ENCODE data around the gene RSF1. TPM values are rescaled to one million over a fixed set of nuclear protein-coding genes. Genes with fewer than 3 reads are reported as not detected.
"Not testable (repeated sequence)": the region's sequence is repeated elsewhere in the genome, so short reads cannot be mapped to it uniquely, and the experiment has no call there.

The RSF1 gene
- total and polyA plus RNA-seq, 5 experiments from 2014 or later: 30.6 to 112 (median 33.0) TPM

DNA sequence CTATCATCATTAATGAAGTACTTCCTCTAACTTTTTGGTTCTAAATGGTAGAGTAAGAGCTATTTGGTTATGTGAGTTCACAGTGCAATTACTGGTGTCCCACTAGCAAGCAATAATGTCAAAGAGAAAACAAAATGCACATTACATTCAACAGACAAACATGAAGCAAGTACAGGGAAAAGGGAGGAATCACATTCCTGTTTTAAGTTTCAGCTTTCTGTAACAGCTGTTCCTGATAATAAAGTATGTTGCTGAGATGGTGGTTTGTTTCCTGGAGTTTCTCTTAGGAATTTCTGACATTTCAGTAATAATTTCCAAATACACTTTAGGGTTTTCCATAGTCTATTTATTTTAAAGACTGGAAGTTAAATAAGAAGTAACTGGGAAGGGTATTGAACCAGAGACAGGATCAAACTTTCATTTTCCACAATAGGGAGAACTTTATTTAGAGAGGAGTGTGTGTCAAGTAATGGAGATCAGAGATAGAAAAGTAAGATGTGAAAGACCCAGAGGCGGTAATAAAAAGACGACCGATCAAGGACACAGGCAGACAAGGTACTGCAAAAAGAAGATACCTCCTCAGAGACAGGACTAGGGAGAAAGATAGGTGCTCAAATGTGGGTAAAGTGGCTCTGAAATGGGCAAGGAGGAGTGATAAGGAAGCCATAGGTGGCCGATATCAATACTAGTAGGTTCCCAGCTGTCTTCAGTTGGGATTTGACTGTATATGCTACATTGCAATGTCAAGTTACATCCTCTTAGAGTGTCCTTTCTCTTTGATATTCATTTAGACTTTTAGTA is 162.1 kb downstream of the RSF1 start:
- ATAC-seq: no peak
- H3K36me3 Mint-ChIP-seq: peaks cover 0 to 2% (median 0%) of the 10 kb centered on the region in 3 donors
- H3K27me3 Mint-ChIP-seq: no peaks in the 10 kb centered on the region
- H3K27ac Mint-ChIP-seq: peak overlapping the region in 2 of 10 donors; percentile 17 to 18
- peaks cover 0 to 11% (median 0%) of the 10 kb centered on the region in 4 donors for H3K4me1 Mint-ChIP-seq
- H3K9me3 Mint-ChIP-seq: no peaks in the 10 kb centered on the region
- POLR2A ChIA-PET: no interaction called here
- no peak overlapping the region for H3K4me3 Mint-ChIP-seq
- DNase-seq: no peak

DNA sequence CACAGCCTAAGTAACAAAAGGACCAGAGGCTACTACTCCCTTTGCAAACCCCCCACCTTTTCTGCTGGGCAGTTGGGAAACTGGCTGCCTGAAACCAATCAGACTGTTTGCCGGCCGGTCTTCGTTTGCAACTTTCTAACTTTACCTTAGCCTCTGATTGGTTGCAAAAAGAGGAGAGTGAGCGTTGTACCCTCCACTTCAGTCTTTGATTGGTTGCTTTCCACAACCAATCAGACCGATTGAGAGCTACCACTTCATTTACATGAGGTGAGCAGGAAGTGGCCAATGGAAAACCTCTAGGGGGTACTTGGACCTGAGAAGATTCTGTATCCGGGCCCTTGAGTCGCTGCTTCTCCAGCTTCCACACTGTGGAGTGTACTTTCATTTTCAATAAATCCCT is 164.2 kb downstream of the RSF1 start:
- POLR2A ChIA-PET: no interaction called here
- Mint-ChIP-seq H3K4me1 (peaks cover 0 to 8% (median 0%) of the 10 kb centered on the region in 4 donors), H3K4me3 (no peak overlapping the region), H3K9me3 (no peaks in the 10 kb centered on the region), H3K27ac (no peak overlapping the region), H3K36me3 (no peaks in the 10 kb centered on the region), H3K27me3 (no peaks in the 10 kb centered on the region)
- DNase-seq (no peak), ATAC-seq (no peak)

DNA sequence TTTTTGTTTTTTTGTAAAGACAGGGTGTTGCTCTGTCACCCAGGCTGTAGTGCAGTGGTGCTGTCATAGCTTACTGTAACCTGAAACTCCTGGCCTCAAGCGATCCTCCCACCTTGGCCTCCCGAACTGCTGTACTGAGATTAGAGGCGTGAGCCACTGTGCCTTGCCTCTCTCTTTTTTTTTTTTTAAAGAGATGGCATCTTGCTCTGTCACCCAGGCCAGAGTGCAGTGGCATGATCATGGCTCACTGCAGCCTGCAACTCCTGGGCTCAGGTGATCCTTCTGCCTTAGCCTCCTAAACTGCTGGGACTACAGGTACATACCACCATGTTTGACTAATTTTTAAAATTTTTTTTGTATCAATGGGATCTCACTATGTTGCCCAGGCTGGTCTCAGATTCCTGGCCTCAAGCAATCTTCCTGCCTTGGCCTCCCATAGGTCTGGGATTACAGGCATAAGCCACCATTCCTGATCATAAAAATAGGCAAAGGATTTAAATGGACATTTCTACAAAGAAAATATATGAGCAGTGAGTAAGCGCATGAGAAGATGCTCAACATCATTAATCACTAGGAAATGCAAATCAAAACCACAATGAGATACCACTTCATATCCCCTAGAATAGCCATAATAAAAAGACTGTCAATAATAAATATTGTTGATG is 165.6 kb downstream of the RSF1 start:
- POLR2A ChIA-PET: no interaction called here
- no peak overlapping the region for H3K27ac Mint-ChIP-seq
- H3K4me3 Mint-ChIP-seq: no peak overlapping the region
- DNase-seq: no peak
- peaks cover 0 to 3% (median 0%) of the 10 kb centered on the region in 5 donors for H3K27me3 Mint-ChIP-seq
- H3K9me3 Mint-ChIP-seq: no peaks in the 10 kb centered on the region
- no peak for ATAC-seq
- no peaks in the 10 kb centered on the region for H3K36me3 Mint-ChIP-seq
- H3K4me1 Mint-ChIP-seq: no peaks in the 10 kb centered on the region

DNA sequence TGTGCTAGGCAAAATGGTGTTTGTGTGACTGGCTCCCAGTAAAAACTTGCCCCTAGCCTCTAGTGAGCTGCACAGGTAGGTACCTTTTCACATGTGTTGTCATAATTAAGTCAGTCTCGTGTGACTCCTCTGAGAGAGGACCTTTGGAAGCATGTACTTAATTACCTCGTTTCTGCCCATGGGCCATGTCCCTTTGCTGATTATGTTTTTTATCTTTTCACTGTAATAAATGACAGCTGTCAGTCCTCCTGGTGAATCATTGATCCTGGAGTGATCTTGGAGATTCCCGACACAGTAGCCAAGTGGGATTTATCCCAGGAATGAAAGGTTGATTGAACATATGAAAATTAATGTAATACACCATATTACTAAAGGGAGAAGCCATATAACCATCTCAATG is 170.4 kb downstream of the RSF1 start:
- Mint-ChIP-seq H3K9me3 (no peaks in the 10 kb centered on the region), H3K27ac (no peak overlapping the region), H3K27me3 (peaks cover 0 to 14% (median 8%) of the 10 kb centered on the region in 5 donors), H3K36me3 (no peaks in the 10 kb centered on the region), H3K4me1 (no peaks in the 10 kb centered on the region), H3K4me3 (no peak overlapping the region)
- no peak for ATAC-seq
- POLR2A ChIA-PET: no interaction called here
- DNase-seq: no peak

DNA sequence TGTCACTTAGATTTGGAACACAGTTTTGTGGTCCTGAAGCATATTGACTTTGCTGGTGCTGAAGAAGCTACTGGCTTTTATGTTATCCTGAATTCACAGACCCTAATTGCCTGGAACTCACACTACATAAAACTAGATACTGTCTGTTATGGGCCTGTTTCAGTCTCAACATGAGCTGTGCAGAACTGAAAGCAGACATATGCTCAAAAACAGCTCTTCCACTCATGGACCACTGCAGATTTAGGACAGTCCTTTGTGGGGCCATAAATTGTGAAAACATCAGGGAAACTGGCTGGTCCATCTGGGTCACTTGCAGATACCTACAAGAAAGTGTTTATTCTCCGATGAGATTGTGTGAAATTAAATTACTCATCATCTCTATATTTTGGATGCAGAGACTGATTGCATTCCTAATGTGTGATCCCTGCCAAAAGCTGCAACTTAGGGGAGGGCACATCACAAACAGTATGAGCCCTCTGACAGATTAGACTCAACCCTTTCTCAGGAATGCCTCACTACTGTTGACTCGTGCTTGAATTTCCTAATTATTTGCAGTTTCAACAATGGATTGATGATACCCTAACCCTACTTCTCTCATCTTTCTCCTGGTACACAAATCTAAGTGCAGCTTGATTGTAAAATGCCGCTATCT is 172.7 kb downstream of the RSF1 start:
- Mint-ChIP-seq H3K4me3 (no peak overlapping the region), H3K9me3 (no peaks in the 10 kb centered on the region), H3K27ac (no peak overlapping the region), H3K4me1 (no peaks in the 10 kb centered on the region), H3K36me3 (no peaks in the 10 kb centered on the region), H3K27me3 (peaks cover 0 to 24% (median 11%) of the 10 kb centered on the region in 5 donors)
- POLR2A ChIA-PET: no interaction called here
- DNase-seq: no peak
- ATAC-seq: no peak

DNA sequence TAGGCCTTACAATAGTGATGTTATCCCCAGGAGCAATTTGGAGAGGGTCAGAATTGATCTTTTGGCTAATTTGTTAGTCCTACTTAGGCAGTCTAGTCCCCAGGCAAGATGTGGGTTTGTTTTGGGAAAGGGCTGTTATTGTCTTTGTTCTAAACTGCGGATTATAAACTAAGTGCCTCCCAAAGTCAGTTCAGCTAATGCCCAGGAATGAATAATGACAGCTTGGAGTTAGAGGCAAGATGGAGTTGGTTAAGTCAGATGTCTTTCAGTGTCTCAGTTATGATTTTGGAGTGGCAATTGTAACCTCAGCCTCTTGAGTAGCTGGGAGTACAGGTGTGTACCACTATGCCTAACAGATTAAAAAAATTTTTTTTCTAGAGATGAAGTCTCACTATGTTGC is 175.6 kb downstream of the RSF1 start:
- H3K27ac Mint-ChIP-seq: no peak overlapping the region
- H3K9me3 Mint-ChIP-seq: peaks cover 0 to 4% (median 3%) of the 10 kb centered on the region in 9 donors
- no peak for ATAC-seq
- peaks cover 0 to 24% (median 11%) of the 10 kb centered on the region in 5 donors for H3K27me3 Mint-ChIP-seq
- no peak overlapping the region for H3K4me3 Mint-ChIP-seq
- peaks cover 0 to 4% (median 4%) of the 10 kb centered on the region in 3 donors for H3K36me3 Mint-ChIP-seq
- no peaks in the 10 kb centered on the region for H3K4me1 Mint-ChIP-seq
- POLR2A ChIA-PET: no interaction called here
- no peak for DNase-seq

DNA sequence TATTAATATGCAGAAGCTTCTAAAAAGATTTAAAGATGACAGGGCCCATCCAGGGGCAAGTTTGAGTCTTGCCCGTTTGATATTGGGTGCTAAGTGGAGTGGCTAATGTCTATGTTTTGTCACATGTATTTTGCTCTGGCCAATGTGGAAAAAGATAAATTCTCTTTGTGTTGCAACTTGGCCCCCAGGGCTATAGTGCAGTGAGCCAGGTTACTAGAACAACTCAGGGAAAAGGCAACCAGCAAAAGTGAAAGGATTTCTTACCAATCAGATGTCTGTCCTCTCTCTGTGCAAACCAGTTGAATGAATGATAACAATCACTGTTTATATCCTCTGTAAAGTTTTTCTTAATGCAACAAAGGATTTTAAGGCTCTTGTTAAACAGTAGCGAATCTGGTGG is 178.3 kb downstream of the RSF1 start:
- ATAC-seq (no peak), DNase-seq (no peak)
- H3K4me1 Mint-ChIP-seq: peaks cover 4 to 10% (median 8%) of the 10 kb centered on the region in 4 donors
- POLR2A ChIA-PET: no interaction called here
- peak overlapping the region in 1 of 10 donors; percentile 22 for H3K4me3 Mint-ChIP-seq
- H3K27ac Mint-ChIP-seq: no peak overlapping the region
- H3K36me3 Mint-ChIP-seq: peaks cover 0 to 6% (median 5%) of the 10 kb centered on the region in 3 donors
- peaks cover 0 to 6% (median 3%) of the 10 kb centered on the region in 9 donors for H3K9me3 Mint-ChIP-seq
- H3K27me3 Mint-ChIP-seq: peaks cover 0 to 24% (median 11%) of the 10 kb centered on the region in 5 donors

DNA sequence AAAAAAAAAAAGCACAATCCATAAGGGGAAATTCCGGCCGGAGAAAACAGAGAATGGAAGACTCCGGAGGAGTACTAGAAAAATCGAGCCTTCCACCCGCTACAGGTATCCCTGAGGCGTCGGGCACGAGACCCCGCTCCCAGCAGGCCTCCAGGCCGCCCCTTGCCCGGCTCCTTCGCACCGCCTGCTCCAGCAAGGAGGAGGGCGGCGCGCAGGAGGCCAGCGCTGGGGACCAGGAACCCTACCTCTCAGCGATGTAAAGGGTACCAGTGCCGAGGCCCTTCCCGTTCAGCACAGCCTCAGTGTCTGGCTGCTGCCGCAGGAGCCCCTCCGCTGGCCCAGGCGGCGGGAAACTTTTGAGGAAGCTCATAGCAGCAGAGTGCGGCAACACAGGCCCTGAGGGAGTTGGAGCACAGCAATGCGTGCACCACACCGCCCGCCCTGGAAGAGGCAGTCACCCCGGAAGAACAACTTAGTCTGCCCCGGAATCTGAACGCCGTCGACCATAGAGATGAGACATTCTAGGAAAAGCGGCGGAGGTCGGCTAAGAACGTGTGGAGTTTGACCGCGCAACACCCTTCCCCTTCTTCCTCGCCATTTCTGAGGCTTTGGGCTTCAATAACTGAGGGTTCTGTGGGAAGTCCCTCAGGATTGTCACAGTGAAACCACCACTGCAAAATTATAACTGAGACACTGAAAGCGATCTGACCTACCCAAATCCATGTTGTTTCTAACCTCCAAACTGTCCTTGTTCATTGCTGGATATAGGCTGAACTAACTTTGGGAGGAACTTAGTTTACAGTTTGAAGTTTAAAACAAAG is 183.0 kb downstream of the RSF1 start, which contains the start of gene CLNS1A:
TSS of gene CLNS1A (minus strand) at position 450 of the 821 bp plus-strand sequence. CDS start at position 370, 80 bp downstream.
- Mint-ChIP-seq H3K9me3 (peaks cover 0 to 6% (median 3%) of the 10 kb centered on the region in 9 donors), H3K4me3 (peak within 1 kb of the TSS; percentile 93 to 98 (median 97)), H3K36me3 (peaks cover 0 to 7% (median 6%) of the 10 kb centered on the region in 3 donors), H3K4me1 (peaks cover 22 to 47% (median 41%) of the 10 kb centered on the region in 4 donors), H3K27me3 (no peaks in the 10 kb centered on the region), H3K27ac (peak within 1 kb of the TSS; percentile 93 to 99 (median 97))
- peak; percentile 61 to 87 (median 76) for DNase-seq
- POLR2A ChIA-PET: interaction anchor here (0.5 to 1.1 kb wide), 3 partner anchors 25 to 357 kb away, joined by 3 to 6 read pairs (median 4); partner anchors contain the start of gene INTS4
- peak; percentile 98 to 99 for ATAC-seq

DNA sequence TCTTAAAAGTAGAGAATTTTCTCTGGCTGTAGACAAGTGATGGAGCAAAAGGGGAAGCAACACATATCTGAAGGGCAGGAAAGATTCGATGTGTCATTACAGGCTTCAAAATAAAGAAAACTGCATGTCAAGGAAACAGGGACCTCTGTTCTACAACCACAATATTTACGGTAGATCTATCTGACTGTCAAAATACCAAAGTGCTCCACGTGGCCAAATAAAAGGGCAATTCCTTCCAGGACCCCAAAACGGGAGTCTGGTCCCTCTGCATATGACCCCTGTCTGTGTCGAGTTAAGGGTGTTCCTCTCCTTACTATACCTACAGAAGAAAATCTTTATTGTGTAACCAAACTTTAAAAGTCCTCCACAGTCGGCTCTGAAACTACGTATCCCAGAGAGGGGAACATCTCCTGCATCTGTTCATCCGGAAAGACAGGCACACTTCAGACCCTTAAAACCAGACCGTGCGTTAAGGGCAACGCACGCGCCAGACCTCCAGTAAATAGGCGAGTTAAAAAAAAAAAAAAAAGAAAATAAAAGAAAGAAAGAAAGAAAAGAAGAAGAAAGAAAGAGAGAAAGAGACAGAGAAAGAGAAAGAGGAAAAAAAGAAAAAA is 183.7 kb downstream of the RSF1 start:
- DNase-seq: no peak
- H3K4me3 Mint-ChIP-seq: peak overlapping the region; percentile 93 to 98 (median 97)
- peak overlapping the region; percentile 50 to 99 (median 94) for H3K27ac Mint-ChIP-seq
- no peaks in the 10 kb centered on the region for H3K27me3 Mint-ChIP-seq
- no peak for ATAC-seq
- POLR2A ChIA-PET: interaction anchor here (0.5 to 1.1 kb wide), 3 partner anchors 25 to 358 kb away, joined by 3 to 6 read pairs (median 4); partner anchors contain the start of gene INTS4
- H3K4me1 Mint-ChIP-seq: peaks cover 22 to 51% (median 43%) of the 10 kb centered on the region in 4 donors
- H3K9me3 Mint-ChIP-seq: peaks cover 0 to 6% (median 3%) of the 10 kb centered on the region in 9 donors
- peaks cover 0 to 7% (median 6%) of the 10 kb centered on the region in 3 donors for H3K36me3 Mint-ChIP-seq

DNA sequence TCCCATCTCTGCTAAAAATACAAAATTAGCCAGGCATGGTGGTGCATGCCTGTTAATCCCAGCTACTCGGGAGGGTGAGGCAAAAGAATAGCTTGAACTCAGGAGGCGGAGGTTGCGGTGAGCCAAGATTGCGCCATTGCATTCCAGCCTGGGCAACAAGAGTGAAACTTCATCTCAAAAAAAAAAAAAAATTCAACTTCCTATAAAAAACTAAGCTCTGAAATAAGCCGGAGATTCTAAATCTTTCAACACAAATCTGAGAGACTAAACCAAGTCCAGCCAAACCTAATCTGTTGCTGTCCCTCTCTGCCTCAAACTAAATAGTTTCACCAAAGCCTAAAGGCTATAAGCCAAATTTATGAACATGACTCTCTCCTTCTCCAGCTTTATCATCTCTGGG is 186.6 kb downstream of the RSF1 start:
- peaks cover 29 to 64% (median 57%) of the 10 kb centered on the region in 4 donors for H3K4me1 Mint-ChIP-seq
- H3K27ac Mint-ChIP-seq: peak overlapping the region in 3 of 10 donors; percentile 7 to 23 (median 12)
- not testable (repeated sequence) for H3K9me3 Mint-ChIP-seq, ATAC-seq, H3K27me3 Mint-ChIP-seq, DNase-seq
- H3K36me3 Mint-ChIP-seq: peaks cover 0 to 18% (median 2%) of the 10 kb centered on the region in 3 donors
- H3K4me3 Mint-ChIP-seq: peak overlapping the region in 2 of 10 donors; percentile 36 to 44
- POLR2A ChIA-PET: interaction anchor here (0.7 kb wide), 1 partner anchor 30 kb away, joined by 3 read pairs; no protein-coding TSS in a partner anchor

DNA sequence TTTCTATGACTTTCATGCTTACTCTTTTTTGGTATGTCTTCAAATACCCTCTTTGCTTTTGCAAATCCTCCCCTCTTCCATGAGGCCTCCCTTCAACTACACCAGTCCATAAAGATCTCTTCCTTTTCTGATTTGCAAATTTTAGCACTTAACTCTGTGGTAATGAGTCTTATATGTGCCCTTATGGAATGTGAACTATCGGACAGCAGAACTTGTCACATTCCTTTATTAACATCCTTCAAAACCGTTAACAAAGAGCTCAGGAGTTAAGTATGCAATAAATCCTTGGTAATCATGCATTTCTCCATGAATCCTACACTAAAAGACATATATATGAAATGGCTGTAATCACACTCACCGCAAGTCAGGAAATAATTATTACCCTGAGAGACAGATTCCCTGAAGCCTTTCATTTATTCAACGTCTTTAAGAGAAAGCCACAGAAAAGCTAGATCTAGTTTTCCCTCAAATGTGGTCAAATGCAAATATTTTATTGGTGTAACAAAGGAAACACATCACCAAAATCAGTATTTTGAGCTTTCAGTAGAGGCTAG is 190.3 kb downstream of the RSF1 start:
- Mint-ChIP-seq H3K9me3 (no peaks in the 10 kb centered on the region), H3K36me3 (peaks cover under 1 to 49% (median 2%) of the 10 kb centered on the region in 3 donors), H3K4me3 (no peak overlapping the region), H3K27ac (peak overlapping the region in 2 of 10 donors; percentile 26 to 57), H3K27me3 (no peaks in the 10 kb centered on the region), H3K4me1 (peaks cover 15 to 39% (median 31%) of the 10 kb centered on the region in 4 donors)
- no peak for DNase-seq
- ATAC-seq: no peak
- POLR2A ChIA-PET: no interaction called here

Measured in naive thymus-derived CD8-positive, alpha-beta T cell (primary cell).